Prostate gland (tissue), 2 donors: ENCODE data around the gene ZC3H13. TPM values are rescaled to one million over a fixed set of nuclear protein-coding genes. Genes with fewer than 3 reads are reported as not detected.

Source experiments
- DNase-seq: peaks from one replicate; pipeline ENCODE4 v3.0.0-alpha.2; 2019; ENCODE audit warnings: low spot score
- H3K27ac ChIP-seq, 2 donors: fragments of 200-600 bp; sonication (generic); 2 replicates each; pipeline ENCODE4 v1.5.1; 2017 to 2019
- H3K27me3 ChIP-seq: fragments of 200-600 bp; sonication (generic); replicated peaks from 2 replicates; pipeline ENCODE4 v1.5.1; 2019; ENCODE audit not compliant: insufficient read depth
- H3K36me3 ChIP-seq, 2 donors: fragments of 200-600 bp; sonication (generic); 1 replicate in 1 of 2; 2 replicates in 1 of 2; pipeline versions ENCODE4 v1.5.1 to v1.8.1; 2017 to 2019
- H3K4me1 ChIP-seq: fragments of 200-600 bp; sonication (generic); replicated peaks from 2 replicates; pipeline ENCODE4 v1.5.1; 2019
- H3K4me3 ChIP-seq, 2 donors: fragments of 200-600 bp; sonication (generic); 2 replicates each; pipeline ENCODE4 v1.5.1; 2017 to 2019
- H3K9me3 ChIP-seq: fragments of 200-600 bp; sonication (generic); 2 replicates; pipeline ENCODE4 v1.5.1; 2017
- POLR2A ChIP-seq: fragments of 450-650 bp; IDR thresholded peaks from one replicate; pipeline ENCODE4 v1.6.1; 2016; ENCODE audit warnings: antibody characterized with exemption, mild to moderate bottlenecking
- POLR2AphosphoS5 ChIP-seq: sonication (generic); formaldehyde crosslinking; IDR thresholded peaks from one replicate; pipeline ENCODE4 v1.6.1; 2017; ENCODE audit warnings: antibody characterized with exemption
- WGBS: methylation state at CpG from one replicate; pipeline ENCODE4 v1.1.5; 2018; 5-methylcytosine and 5-hydroxymethylcytosine counted together
- intact Hi-C: fragments of 100-400 bp; cut with DNase I; formaldehyde crosslinking; loops from one replicate; pipeline ENCODE4 v1.14.2; 2022
- total RNA-seq, 2 donors: library from RNA; depleted of rRNA; stranded (reverse); fragments of >200 nt; gene quantifications; one replicate each; pipeline ENCODE4 v1.1.0, GENCODE V29; 2016
- TF ChIP-seq, protein P1 (sequence below), 4 experiments: fragments of 200-600 bp in 2 of 4; fragments of 450-650 bp in 2 of 4; sonication (generic) in 2 of 4; IDR thresholded peaks; 1 replicate in 3 of 4; 2 replicates in 1 of 4; pipeline ENCODE4 v1.5.1; 2016 to 2019; ENCODE audit warnings: antibody characterized with exemption in 4 of 4, mild to moderate bottlenecking in 2 of 4, moderate library complexity in 2 of 4

ZC3H13 gene
- total RNA-seq, 2 donors from 2014 or later: 24.4 to 26.9 TPM

DNA sequence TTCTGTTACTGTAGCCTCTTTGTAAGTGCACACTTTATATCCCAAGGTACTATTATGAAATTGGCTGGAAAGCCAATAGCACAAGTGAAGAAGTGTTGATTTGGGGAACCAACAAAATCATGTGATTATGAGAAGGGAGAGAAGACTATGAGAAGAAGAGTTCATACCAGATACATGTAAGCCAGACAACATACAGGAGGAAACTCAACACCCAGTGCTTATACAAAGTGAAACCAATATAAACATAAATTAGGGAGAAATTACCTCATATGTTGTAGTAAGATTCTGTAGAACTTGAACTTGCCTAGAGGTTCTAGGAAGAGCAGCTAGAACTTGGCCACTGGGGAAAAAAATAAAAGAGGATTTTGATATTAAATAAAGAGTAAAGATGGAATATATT lies 34.9 kb upstream of the ZC3H13 start:
- Histone ChIP-seq H3K36me3 (no peaks in the 10 kb centered on the region), H3K4me3 (no peak overlapping the region), H3K4me1 (no peaks in the 10 kb centered on the region), H3K9me3 (no peaks in the 10 kb centered on the region), H3K27me3 (no peaks in the 10 kb centered on the region), H3K27ac (no peak overlapping the region)
- DNase-seq: no peak
- intact Hi-C loops: no loop called here
- no peak for TF ChIP-seq POLR2AphosphoS5
- TF ChIP-seq, protein P1, sequence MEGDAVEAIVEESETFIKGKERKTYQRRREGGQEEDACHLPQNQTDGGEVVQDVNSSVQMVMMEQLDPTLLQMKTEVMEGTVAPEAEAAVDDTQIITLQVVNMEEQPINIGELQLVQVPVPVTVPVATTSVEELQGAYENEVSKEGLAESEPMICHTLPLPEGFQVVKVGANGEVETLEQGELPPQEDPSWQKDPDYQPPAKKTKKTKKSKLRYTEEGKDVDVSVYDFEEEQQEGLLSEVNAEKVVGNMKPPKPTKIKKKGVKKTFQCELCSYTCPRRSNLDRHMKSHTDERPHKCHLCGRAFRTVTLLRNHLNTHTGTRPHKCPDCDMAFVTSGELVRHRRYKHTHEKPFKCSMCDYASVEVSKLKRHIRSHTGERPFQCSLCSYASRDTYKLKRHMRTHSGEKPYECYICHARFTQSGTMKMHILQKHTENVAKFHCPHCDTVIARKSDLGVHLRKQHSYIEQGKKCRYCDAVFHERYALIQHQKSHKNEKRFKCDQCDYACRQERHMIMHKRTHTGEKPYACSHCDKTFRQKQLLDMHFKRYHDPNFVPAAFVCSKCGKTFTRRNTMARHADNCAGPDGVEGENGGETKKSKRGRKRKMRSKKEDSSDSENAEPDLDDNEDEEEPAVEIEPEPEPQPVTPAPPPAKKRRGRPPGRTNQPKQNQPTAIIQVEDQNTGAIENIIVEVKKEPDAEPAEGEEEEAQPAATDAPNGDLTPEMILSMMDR (IDR thresholded peaks at IDR 0.05): no peak
- no peak for TF ChIP-seq POLR2A

DNA sequence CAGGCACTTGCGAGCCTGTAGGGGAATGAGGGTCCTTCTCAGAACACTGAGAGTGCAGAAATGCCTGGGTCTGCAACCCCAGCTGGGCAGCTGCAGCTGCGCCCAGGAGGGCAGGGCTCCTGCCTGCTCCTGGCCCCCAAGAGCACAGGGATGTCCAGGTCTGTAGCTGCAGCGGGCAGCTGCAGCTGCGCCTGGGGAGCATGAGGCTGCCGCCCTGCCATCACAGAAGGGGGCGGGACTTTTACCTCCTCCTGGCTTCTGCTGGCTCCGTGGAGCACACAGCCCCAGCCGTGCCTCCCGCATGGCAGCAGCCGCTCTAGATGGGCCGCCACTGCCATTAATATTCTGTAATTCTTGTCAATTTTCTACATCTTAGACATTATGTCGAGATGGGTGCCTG lies 34.4 kb upstream of the ZC3H13 start:
- DNase-seq: no peak
- H3K36me3 ChIP-seq: no peaks in the 10 kb centered on the region
- no peaks in the 10 kb centered on the region for H3K9me3 ChIP-seq
- no peaks in the 10 kb centered on the region for H3K4me1 ChIP-seq
- no peak for TF ChIP-seq POLR2AphosphoS5
- TF ChIP-seq, protein P1 (IDR thresholded peaks at IDR 0.05): no peak
- TF ChIP-seq POLR2A: no peak
- H3K27ac ChIP-seq: no peak overlapping the region
- no peak overlapping the region for H3K4me3 ChIP-seq
- no peaks in the 10 kb centered on the region for H3K27me3 ChIP-seq
- 92% methylated on average over 12 of the region's 12 CpGs for WGBS
- intact Hi-C loops: no loop called here

- no peaks in the 10 kb centered on the region for H3K4me1 ChIP-seq
- no peak overlapping the region for H3K4me3 ChIP-seq
- WGBS: 86% methylated on average over 12 of the region's 12 CpGs
- H3K27me3 ChIP-seq: no peaks in the 10 kb centered on the region
- H3K9me3 ChIP-seq: no peaks in the 10 kb centered on the region
- no peak overlapping the region for H3K27ac ChIP-seq
- no peak for DNase-seq
- no peaks in the 10 kb centered on the region for H3K36me3 ChIP-seq
- TF ChIP-seq POLR2A: no peak
- TF ChIP-seq POLR2AphosphoS5: no peak
- TF ChIP-seq, protein P1 (IDR thresholded peaks at IDR 0.05): no peak
- intact Hi-C loops: no loop called here
Observed at GRCh38 chr13:46086421-46086922, 33.9 kb upstream of the ZC3H13 start.

- intact Hi-C loops: no loop called here
- Histone ChIP-seq H3K36me3 (no peaks in the 10 kb centered on the region), H3K4me1 (no peaks in the 10 kb centered on the region), H3K9me3 (no peaks in the 10 kb centered on the region), H3K4me3 (no peak overlapping the region), H3K27me3 (no peaks in the 10 kb centered on the region), H3K27ac (no peak overlapping the region)
- no peak for DNase-seq
- WGBS: 93% methylated on average over 13 of the region's 13 CpGs
- TF ChIP-seq POLR2AphosphoS5 (no peak), POLR2A (no peak)
- TF ChIP-seq, protein P1 (IDR thresholded peaks at IDR 0.05): no peak
Observed at GRCh38 chr13:46085737-46086136, 33.2 kb upstream of the ZC3H13 start.

DNA sequence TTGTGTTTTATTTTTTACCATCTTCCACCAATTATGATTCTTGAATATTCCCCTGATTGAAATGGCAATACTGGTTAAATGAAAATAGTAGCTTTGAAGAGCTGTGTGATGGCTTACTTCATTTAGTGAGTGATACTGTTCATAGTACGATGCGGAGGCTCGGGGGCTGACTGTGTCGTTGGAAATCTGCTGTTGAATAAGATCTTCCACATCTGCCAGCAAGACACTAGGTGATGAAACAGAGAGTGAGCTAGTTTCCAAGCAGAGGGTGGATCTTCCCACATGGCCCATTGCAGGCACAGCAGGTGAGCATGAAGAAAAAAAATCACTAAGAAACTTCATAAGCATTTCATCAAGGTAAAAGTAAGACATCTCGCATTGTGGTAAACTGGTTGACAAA lies 29.8 kb upstream of the ZC3H13 start:
- 94% methylated on average over 5 of the region's 5 CpGs for WGBS
- intact Hi-C loops: no loop called here
- no peaks in the 10 kb centered on the region for H3K9me3 ChIP-seq
- H3K27ac ChIP-seq: no peak overlapping the region
- TF ChIP-seq POLR2A: no peak
- TF ChIP-seq, protein P1 (IDR thresholded peaks at IDR 0.05): no peak
- no peak for TF ChIP-seq POLR2AphosphoS5
- no peak overlapping the region for H3K4me3 ChIP-seq
- no peaks in the 10 kb centered on the region for H3K27me3 ChIP-seq
- H3K4me1 ChIP-seq: no peaks in the 10 kb centered on the region
- H3K36me3 ChIP-seq: no peaks in the 10 kb centered on the region
- DNase-seq: no peak
